Naive thymus-derived CD4-positive, alpha-beta T cell (primary cell): Measurements from ENCODE around the gene ACSM5. TPM values are rescaled to one million over a fixed set of nuclear protein-coding genes. Genes with fewer than 3 reads are reported as not detected.

Experiments
- ATAC-seq: fragments of 150-1000 bp; cut with Tn5 transposase; 2 replicates; pipeline ENCODE4 v1.10.0; 2021; ENCODE audit warnings: mild to moderate bottlenecking, moderate library complexity
- CTCF ChIA-PET: fragments of 350-600 bp; sonication (Branson Sonifier 250); formaldehyde crosslinking; loops from one replicate; lab custom pipeline; 2021; ENCODE audit warnings: antibody characterized with exemption; lab: Charles Lee
- POLR2A ChIA-PET: fragments of 350-600 bp; sonication (Branson Sonifier 250); formaldehyde crosslinking; loops from one replicate; lab custom pipeline; 2021; ENCODE audit warnings: antibody characterized with exemption, inconsistent platforms; lab: Charles Lee
- DNase-seq, 9 donors: peaks; one replicate each; pipeline versions ENCODE4 v3.0.0 to v3.0.0-alpha.2; 2020 to 2022; ENCODE audit warnings: mixed read lengths in 1 of 9
- H3K27ac ChIP-seq: one replicate; pipeline ENCODE4 v1.7.0; 2013; ENCODE audit warnings: mild to moderate bottlenecking, low read depth, low read length, moderate library complexity
- H3K27me3 ChIP-seq, 2 donors: one replicate each; pipeline ENCODE4 v1.7.0; 2013; ENCODE audit warnings: low read length in 2 of 2, mild to moderate bottlenecking in 2 of 2, moderate library complexity in 2 of 2; ENCODE audit not compliant: control insufficient read depth in 2 of 2, insufficient read depth in 2 of 2
- H3K36me3 ChIP-seq, 3 experiments: 1 replicate in 2 of 3; 2 replicates in 1 of 3; pipeline ENCODE4 v1.7.0; 2013; ENCODE audit warnings: low read length in 3 of 3, mild to moderate bottlenecking in 3 of 3, moderate library complexity in 1 of 3; ENCODE audit not compliant: insufficient read depth in 3 of 3, control insufficient read depth in 2 of 3
- H3K4me1 ChIP-seq, 2 donors: one replicate each; pipeline ENCODE4 v1.7.0; 2013; ENCODE audit warnings: low read length in 2 of 2, mild to moderate bottlenecking in 2 of 2, moderate library complexity in 1 of 2; ENCODE audit not compliant: control insufficient read depth in 2 of 2, insufficient read depth in 2 of 2
- H3K4me3 ChIP-seq: 2 replicates; pipeline ENCODE4 v1.7.0; 2013; ENCODE audit warnings: mild to moderate bottlenecking, low read length
- H3K9me3 ChIP-seq, 3 experiments: 1 replicate in 2 of 3; 2 replicates in 1 of 3; pipeline ENCODE4 v1.7.0; 2013; ENCODE audit warnings: low read length in 3 of 3; ENCODE audit not compliant: control insufficient read depth in 2 of 3
- H3K27ac Mint-ChIP-seq, 9 donors: one replicate each; pipeline ENCODE4 v1.8.0; 2020 to 2022; ENCODE audit warnings: mixed read lengths in 9 of 9, mild to moderate bottlenecking in 8 of 9, moderate library complexity in 5 of 9, inconsistent platforms in 2 of 9
- H3K27me3 Mint-ChIP-seq, 5 donors: one replicate each; pipeline ENCODE4 v1.8.0; 2021 to 2022; ENCODE audit warnings: mixed read lengths in 5 of 5, mild to moderate bottlenecking in 1 of 5
- H3K36me3 Mint-ChIP-seq, 5 donors: one replicate each; pipeline ENCODE4 v1.8.0; 2020 to 2022; ENCODE audit warnings: mixed read lengths in 5 of 5, mild to moderate bottlenecking in 3 of 5, inconsistent platforms in 1 of 5
- H3K4me1 Mint-ChIP-seq, 7 donors: one replicate each; pipeline ENCODE4 v1.8.0; 2020 to 2022; ENCODE audit warnings: mixed read lengths in 7 of 7, mild to moderate bottlenecking in 3 of 7, inconsistent platforms in 1 of 7
- H3K4me3 Mint-ChIP-seq, 10 donors: one replicate each; pipeline ENCODE4 v1.8.0; 2020 to 2022; ENCODE audit warnings: mild to moderate bottlenecking in 10 of 10, mixed read lengths in 10 of 10, moderate library complexity in 6 of 10, inconsistent platforms in 2 of 10
- H3K9me3 Mint-ChIP-seq, 11 donors: one replicate each; pipeline ENCODE4 v1.8.0; 2020 to 2022; ENCODE audit warnings: mixed read lengths in 11 of 11, mild to moderate bottlenecking in 4 of 11, inconsistent platforms in 1 of 11, moderate library complexity in 1 of 11
- intact Hi-C, 2 donors: fragments of 100-400 bp; cut with micrococcal nuclease; formaldehyde crosslinking; loops; one replicate each; pipeline ENCODE4 v1.15.1; 2023
- polyA plus RNA-seq, 2 donors: library from polyadenylated mRNA; unstranded; fragments of 300-500 nt; fragmentation: Illumina TruSeq; gene quantifications; one replicate each; pipeline ENCODE4 v1.2.3, GENCODE V29; 2021
- total RNA-seq, 6 experiments: library from RNA in 5 of 6; stranded (reverse) in 5 of 6; gene quantifications; 1 replicate in 5 of 6; 2 replicates in 1 of 6; pipeline ENCODE4 v1.2.3 and lab custom pipeline; 2021 to 2026

ACSM5 gene, protein sequence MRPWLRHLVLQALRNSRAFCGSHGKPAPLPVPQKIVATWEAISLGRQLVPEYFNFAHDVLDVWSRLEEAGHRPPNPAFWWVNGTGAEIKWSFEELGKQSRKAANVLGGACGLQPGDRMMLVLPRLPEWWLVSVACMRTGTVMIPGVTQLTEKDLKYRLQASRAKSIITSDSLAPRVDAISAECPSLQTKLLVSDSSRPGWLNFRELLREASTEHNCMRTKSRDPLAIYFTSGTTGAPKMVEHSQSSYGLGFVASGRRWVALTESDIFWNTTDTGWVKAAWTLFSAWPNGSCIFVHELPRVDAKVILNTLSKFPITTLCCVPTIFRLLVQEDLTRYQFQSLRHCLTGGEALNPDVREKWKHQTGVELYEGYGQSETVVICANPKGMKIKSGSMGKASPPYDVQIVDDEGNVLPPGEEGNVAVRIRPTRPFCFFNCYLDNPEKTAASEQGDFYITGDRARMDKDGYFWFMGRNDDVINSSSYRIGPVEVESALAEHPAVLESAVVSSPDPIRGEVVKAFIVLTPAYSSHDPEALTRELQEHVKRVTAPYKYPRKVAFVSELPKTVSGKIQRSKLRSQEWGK
- total RNA-seq (not detected), polyA plus RNA-seq (not detected), total RNA-seq (lab: John Stamatoyannopoulos, UW) (not detected)

DNA sequence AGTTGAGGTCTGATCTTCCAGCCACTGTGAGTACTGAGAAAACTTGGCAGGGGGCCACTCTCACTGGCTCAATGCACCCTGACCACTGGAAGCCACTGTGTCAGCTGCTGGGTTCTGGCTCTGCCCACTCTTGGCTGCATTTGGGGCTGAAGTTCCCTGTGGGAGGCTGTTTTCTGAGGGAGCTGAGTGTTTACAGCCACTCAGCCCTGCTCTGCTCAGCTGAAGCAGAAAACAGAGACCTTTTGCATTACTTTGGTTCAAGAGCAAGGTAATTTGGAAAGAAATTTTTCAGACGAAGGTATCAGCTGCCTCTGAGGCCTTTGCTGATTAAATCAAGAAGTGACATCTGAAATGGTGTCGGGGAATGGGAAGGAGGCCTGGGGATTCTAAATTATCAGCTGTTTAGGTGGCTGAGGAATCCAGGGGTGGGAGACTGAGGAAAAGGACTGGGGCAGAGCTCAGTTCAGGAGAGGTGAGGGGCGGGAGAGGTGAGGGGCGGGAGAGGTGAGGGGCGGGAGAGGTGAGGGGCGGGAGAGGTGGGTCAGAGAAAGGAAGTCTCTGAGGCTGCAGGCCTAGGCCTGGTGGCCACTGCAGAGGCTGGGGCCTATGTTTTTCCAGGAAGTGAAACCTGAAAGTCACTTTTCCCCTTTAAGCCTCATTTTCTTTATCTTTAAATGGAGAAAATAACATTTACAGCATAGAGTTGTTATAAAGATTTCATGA lies at the start of gene ACSM5:
Gene ACSM5 (plus strand): TSS at position 137 of the 723 bp plus-strand sequence. CDS start 1,951 bp downstream, outside the sequence.
- no peaks in the 10 kb centered on the region for H3K36me3 ChIP-seq
- ChIA-PET POLR2A (no interaction called here), CTCF (no interaction called here)
- no peak within 1 kb of the TSS for H3K27ac Mint-ChIP-seq
- H3K27me3 Mint-ChIP-seq = peaks cover 0 to 17% (median 4%) of the 10 kb centered on the region in 5 donors
- H3K4me1 ChIP-seq = no peaks in the 10 kb centered on the region
- intact Hi-C loops = no loop called here
- no peak within 1 kb of the TSS for H3K27ac ChIP-seq
- H3K9me3 Mint-ChIP-seq = peaks cover 0 to 1% (median 0%) of the 10 kb centered on the region in 11 donors
- no peaks in the 10 kb centered on the region for H3K27me3 ChIP-seq
- H3K36me3 Mint-ChIP-seq = no peaks in the 10 kb centered on the region
- ATAC-seq (peak; percentile 38), DNase-seq (no peak)
- no peaks in the 10 kb centered on the region for H3K4me1 Mint-ChIP-seq
- H3K9me3 ChIP-seq = no peaks in the 10 kb centered on the region
- no peak within 1 kb of the TSS for H3K4me3 ChIP-seq
- H3K4me3 Mint-ChIP-seq = no peak within 1 kb of the TSS

DNA sequence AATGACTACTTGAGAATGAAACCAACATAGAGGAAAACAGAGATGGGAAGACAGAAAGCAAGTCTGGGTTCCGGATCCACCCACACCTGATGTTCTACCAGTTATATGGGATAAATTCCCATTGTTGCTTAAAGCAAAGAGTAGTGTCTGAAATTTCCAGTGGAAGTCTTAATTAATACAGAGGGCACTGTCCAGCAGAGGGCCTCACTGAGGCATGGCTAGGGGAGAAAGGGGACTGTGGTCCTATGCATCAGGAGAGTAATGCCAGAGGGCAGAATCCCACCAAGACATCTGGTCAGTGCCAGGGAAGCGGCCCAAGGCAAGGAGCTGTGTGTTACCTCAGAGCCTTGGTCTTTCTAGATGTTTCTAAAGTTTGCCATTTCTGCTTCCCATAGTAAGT lies 49.3 kb upstream of the ACSM5 start:
- Mint-ChIP-seq H3K36me3 (no peaks in the 10 kb centered on the region), H3K27ac (no peak overlapping the region), H3K9me3 (peaks cover 0 to 6% (median 0%) of the 10 kb centered on the region in 11 donors), H3K27me3 (peaks cover 0 to 48% (median 23%) of the 10 kb centered on the region in 5 donors), H3K4me1 (no peaks in the 10 kb centered on the region), H3K4me3 (no peak overlapping the region)
- Histone ChIP-seq H3K4me3 (no peak overlapping the region), H3K9me3 (no peaks in the 10 kb centered on the region), H3K36me3 (no peaks in the 10 kb centered on the region), H3K27ac (no peak overlapping the region), H3K4me1 (no peaks in the 10 kb centered on the region), H3K27me3 (peaks cover 0 to 3% of the 10 kb centered on the region in 2 donors)
- ATAC-seq (no peak), DNase-seq (no peak)
- CTCF ChIA-PET = no interaction called here
- POLR2A ChIA-PET = no interaction called here
- intact Hi-C loops = no loop called here

DNA sequence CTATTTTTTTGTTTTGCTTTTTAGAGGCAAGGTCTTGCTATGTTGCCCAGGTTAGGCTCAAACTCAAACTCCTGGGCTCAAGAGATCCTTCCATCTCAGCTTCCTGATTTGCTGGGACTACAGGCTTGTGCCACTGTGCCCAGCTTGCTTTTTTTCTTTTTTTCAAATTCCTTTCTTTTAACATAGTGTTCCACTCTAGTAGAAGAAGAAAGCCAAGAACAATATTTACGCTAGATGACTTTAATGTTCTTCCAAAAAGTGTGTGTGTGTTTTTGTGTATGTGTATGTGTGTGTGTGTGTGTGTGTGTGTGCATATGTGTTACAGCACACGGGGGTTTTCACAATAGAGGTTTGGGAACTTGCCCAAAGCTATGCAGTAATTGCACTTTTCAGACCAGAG lies 46.1 kb upstream of the ACSM5 start:
- intact Hi-C loops = no loop called here
- H3K9me3 ChIP-seq = no peaks in the 10 kb centered on the region
- ChIA-PET POLR2A (no interaction called here), CTCF (no interaction called here)
- H3K27ac ChIP-seq = no peak overlapping the region
- no peaks in the 10 kb centered on the region for H3K36me3 ChIP-seq
- DNase-seq = no peak
- Mint-ChIP-seq H3K27ac (no peak overlapping the region), H3K4me3 (no peak overlapping the region), H3K27me3 (peaks cover 0 to 37% (median 14%) of the 10 kb centered on the region in 5 donors), H3K9me3 (peaks cover 0 to 6% (median 0%) of the 10 kb centered on the region in 11 donors), H3K4me1 (peaks cover 0 to 2% (median 0%) of the 10 kb centered on the region in 7 donors), H3K36me3 (no peaks in the 10 kb centered on the region)
- no peak overlapping the region for H3K4me3 ChIP-seq
- H3K4me1 ChIP-seq = no peaks in the 10 kb centered on the region
- H3K27me3 ChIP-seq = no peaks in the 10 kb centered on the region
- no peak for ATAC-seq

DNA sequence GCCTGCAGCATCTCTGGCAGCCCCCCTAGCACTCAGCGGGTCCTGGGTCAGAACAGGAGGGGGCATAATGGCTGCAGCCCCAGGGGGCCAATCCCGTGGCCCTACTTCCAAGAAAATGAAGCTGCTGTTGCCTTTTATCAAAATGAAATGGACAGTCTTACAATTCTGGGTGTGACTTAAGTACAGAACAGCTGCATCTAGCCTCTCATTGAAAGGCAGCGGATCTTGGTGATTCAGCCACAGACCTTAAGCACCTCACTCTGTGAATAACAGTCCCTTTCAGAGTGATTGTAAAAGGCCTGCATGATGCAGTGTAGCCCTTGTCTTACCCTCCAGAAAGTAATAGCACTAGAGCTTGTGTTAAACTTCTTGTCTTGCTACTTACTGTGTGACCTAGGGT lies 45.3 kb upstream of the ACSM5 start:
- intact Hi-C loops = no loop called here
- Mint-ChIP-seq H3K27me3 (peaks cover 0 to 38% (median 15%) of the 10 kb centered on the region in 5 donors), H3K4me1 (peaks cover 0 to 2% (median 0%) of the 10 kb centered on the region in 7 donors), H3K36me3 (no peaks in the 10 kb centered on the region), H3K4me3 (no peak overlapping the region), H3K27ac (no peak overlapping the region), H3K9me3 (peaks cover 0 to 6% (median 0%) of the 10 kb centered on the region in 11 donors)
- H3K4me1 ChIP-seq = no peaks in the 10 kb centered on the region
- no peak overlapping the region for H3K4me3 ChIP-seq
- ChIA-PET POLR2A (no interaction called here), CTCF (no interaction called here)
- no peaks in the 10 kb centered on the region for H3K27me3 ChIP-seq
- H3K36me3 ChIP-seq = no peaks in the 10 kb centered on the region
- no peaks in the 10 kb centered on the region for H3K9me3 ChIP-seq
- no peak for ATAC-seq
- no peak for DNase-seq
- no peak overlapping the region for H3K27ac ChIP-seq

DNA sequence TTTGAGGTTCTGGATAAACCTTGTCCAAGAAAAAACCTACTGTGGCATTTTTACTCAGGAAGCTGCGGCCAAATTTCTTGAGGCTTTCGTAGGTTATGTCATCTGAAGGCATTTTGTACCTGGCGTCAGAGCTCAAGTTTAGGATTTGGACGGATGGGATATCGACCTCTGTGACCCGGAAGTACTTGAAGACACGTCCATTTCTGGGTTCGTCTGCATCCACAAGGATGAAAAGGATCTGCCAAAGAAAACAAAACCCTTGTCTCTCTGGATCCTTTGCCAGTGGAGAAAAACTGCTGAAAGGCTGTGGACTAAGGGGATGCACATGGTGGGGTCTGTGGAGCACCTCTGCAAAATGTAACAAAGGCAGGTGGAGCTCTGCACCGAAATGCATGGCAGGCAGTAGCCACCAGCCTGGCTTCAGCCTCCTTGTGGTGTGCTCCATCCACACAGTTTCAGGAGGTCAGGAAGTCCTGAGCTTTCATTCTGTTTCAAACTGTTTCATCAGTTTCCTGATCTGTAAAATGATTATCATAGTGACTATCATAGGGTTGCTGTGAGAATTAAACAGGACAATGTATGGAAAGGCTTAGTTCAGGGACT lies 39.8 kb upstream of the ACSM5 start:
- peaks cover 5 to 31% (median 23%) of the 10 kb centered on the region in 5 donors for H3K27me3 Mint-ChIP-seq
- Histone ChIP-seq H3K9me3 (no peaks in the 10 kb centered on the region), H3K4me1 (no peaks in the 10 kb centered on the region), H3K27ac (no peak overlapping the region), H3K36me3 (no peaks in the 10 kb centered on the region), H3K27me3 (no peaks in the 10 kb centered on the region), H3K4me3 (no peak overlapping the region)
- H3K9me3 Mint-ChIP-seq = peaks cover 0 to 3% (median 0%) of the 10 kb centered on the region in 11 donors
- ChIA-PET CTCF (interaction anchor here (0.9 kb wide), 1 partner anchor 15 kb away, joined by 3 read pairs; no protein-coding TSS in a partner anchor), POLR2A (no interaction called here)
- no peaks in the 10 kb centered on the region for H3K36me3 Mint-ChIP-seq
- ATAC-seq = no peak
- intact Hi-C loops = no loop called here
- no peak overlapping the region for H3K4me3 Mint-ChIP-seq
- H3K27ac Mint-ChIP-seq = no peak overlapping the region
- no peak for DNase-seq
- peaks cover 0 to 2% (median 0%) of the 10 kb centered on the region in 7 donors for H3K4me1 Mint-ChIP-seq

DNA sequence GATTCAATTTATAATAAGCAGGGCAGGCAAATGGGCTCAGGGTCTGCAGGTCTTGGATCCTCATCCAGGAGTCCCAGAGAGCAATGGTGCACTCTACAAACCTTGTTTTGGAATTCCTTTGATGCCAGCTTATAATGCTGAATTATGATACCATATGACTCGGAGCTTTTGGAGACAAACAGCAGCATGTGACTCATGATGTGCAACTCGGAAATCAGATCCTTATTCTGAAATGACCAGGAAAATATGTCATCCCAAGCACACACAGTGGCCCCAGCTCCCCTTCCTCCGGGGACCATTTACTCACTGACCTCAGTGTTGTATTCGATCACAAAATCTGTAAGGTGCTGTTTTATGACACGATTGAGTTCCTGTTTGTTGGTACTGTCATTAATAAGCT lies 36.6 kb upstream of the ACSM5 start:
- Histone ChIP-seq H3K27ac (no peak overlapping the region), H3K27me3 (no peaks in the 10 kb centered on the region), H3K4me3 (no peak overlapping the region), H3K9me3 (no peaks in the 10 kb centered on the region), H3K4me1 (no peaks in the 10 kb centered on the region), H3K36me3 (no peaks in the 10 kb centered on the region)
- DNase-seq (no peak), ATAC-seq (no peak)
- ChIA-PET CTCF (interaction anchor here (0.6 to 0.7 kb wide), 2 partner anchors 13 to 542 kb away, joined by 3 read pairs; no protein-coding TSS in a partner anchor), POLR2A (no interaction called here)
- Mint-ChIP-seq H3K27me3 (peaks cover 8 to 39% (median 18%) of the 10 kb centered on the region in 5 donors), H3K27ac (no peak overlapping the region), H3K4me3 (no peak overlapping the region), H3K9me3 (no peaks in the 10 kb centered on the region), H3K36me3 (no peaks in the 10 kb centered on the region), H3K4me1 (no peaks in the 10 kb centered on the region)
- intact Hi-C loops = no loop called here
